Muscle layer of duodenum (tissue), 2 donors: ENCODE measurements around the gene CDC5L.
"Not testable (repeated sequence)": the region's sequence is repeated elsewhere in the genome, so short reads cannot be mapped to it uniquely, and the experiment has no call there.

ENCODE experiments used
- H3K27ac ChIP-seq: one replicate; pipeline ENCODE4 v1.7.0; 2013; ENCODE audit warnings: mild to moderate bottlenecking, low read length
- H3K27me3 ChIP-seq: one replicate; pipeline ENCODE4 v1.7.0; 2013; ENCODE audit warnings: low read depth, mild to moderate bottlenecking, control low read depth, low read length
- H3K36me3 ChIP-seq, 2 donors: one replicate each; pipeline ENCODE4 v1.7.0; 2013; ENCODE audit warnings: low read length in 2 of 2, control low read depth in 1 of 2, mild to moderate bottlenecking in 1 of 2; ENCODE audit not compliant: insufficient read depth in 2 of 2, control insufficient read depth in 1 of 2
- H3K4me1 ChIP-seq, 2 donors: one replicate each; pipeline ENCODE4 v1.7.0; 2013; ENCODE audit warnings: low read length in 2 of 2, mild to moderate bottlenecking in 2 of 2, control low read depth in 1 of 2, moderate library complexity in 1 of 2; ENCODE audit not compliant: insufficient read depth in 2 of 2, control insufficient read depth in 1 of 2
- H3K4me3 ChIP-seq, 2 donors: one replicate each; pipeline ENCODE4 v1.7.0; 2013; ENCODE audit warnings: low read length in 2 of 2, low read depth in 1 of 2, mild to moderate bottlenecking in 1 of 2
- H3K9me3 ChIP-seq, 2 donors: one replicate each; pipeline ENCODE4 v1.7.0; 2013; ENCODE audit warnings: low read length in 2 of 2, control low read depth in 1 of 2, mild to moderate bottlenecking in 1 of 2; ENCODE audit not compliant: control insufficient read depth in 1 of 2
- donor health status: healthy.

Gene CDC5L

DNA sequence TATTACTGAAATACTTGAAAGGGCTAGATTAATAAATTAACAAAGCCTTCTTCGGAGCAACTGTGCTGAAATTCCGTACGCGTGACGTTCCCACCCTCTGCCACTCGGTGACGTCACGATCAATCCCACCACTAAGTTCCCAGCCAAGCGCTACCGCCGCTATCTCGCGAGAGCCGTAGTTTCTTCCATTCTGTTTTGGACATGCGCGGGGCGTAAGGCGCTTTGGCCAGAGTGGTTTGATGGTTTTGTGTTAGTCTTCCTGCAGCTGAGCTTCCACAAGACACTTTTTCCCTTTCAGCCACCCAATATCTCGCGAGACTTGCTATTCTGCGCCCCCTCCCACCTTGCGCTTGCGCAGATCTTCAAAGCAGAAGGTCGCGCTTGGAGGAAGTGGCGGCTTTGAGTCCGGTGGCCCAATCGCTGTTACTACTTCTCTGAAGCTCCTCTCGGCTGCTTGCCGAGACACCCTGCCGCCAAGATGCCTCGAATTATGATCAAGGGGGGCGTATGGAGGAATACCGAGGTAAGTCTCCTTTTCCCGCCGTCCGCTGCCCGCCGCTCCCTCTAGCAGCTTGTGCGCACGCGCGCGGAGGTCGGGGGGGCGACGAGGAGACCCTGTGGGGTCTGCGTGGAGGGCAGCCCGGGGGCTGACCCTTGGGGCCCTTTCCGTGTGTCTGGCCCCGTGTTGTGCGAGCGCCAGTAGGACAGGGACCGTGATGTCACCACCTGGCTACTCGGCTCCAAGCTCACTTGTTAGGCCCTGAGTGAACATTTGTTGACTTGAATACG lies at the start of gene CDC5L:
Gene CDC5L (plus strand): TSS at position 361 of the 789 bp plus-strand sequence. CDS start 118 bp downstream, at position 479.
- Histone ChIP-seq H3K27ac (peak within 1 kb of the TSS; percentile 96), H3K4me1 (peaks cover 7 to 24% of the 10 kb centered on the region in 2 donors), H3K27me3 (no peaks in the 10 kb centered on the region), H3K4me3 (peak within 1 kb of the TSS; percentile 85 to 89), H3K36me3 (peaks cover 12 to 15% of the 10 kb centered on the region in 2 donors), H3K9me3 (no peaks in the 10 kb centered on the region)

DNA sequence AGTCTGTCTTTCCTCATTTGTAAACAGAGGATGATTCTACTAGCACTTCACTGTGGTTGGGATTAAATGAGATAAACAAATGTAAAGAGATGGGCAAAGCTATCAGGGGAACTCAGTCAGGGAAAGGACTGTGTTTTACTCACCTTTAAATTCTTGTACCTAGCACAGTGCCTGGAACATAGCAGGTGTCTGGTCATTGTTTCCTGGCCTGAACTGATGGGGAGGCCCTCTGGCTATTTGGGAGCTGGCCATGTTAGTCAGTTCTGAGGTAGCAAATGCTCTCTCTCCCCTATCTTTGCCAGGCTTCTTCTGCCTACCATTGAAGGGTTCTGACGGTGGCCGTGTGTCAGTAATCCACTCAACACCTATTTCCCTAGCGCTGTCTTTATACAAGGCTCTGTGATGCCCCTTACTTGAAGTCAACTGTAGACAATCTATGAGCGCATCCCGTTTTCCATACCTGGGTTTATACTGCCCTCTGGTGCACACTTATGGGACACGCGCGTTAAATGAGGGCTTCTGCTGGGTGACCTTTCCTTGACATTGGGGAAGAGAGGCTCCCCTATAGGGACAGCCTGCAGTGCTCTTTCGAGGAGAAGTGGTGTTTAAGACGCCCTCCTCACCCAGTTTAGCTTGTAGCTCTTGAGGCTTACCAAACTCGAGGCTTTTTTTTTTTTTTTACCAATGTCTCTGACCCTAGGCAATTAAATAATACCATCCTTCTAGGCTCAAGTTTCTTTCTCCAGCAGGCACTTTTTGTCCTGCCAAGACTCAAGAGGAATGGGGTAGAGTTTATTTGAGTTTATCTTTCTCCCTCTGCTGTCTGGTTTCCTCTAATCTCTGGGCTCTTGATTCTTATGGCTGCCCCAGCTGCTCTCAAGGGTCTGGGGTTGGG lies 49.0 kb upstream of the CDC5L start:
- H3K27me3 ChIP-seq: peaks cover under 1% of the 10 kb centered on the region
- H3K36me3 ChIP-seq: no peaks in the 10 kb centered on the region
- no peaks in the 10 kb centered on the region for H3K4me1 ChIP-seq
- H3K4me3 ChIP-seq: no peak overlapping the region
- H3K9me3 ChIP-seq: no peaks in the 10 kb centered on the region
- no peak overlapping the region for H3K27ac ChIP-seq

DNA sequence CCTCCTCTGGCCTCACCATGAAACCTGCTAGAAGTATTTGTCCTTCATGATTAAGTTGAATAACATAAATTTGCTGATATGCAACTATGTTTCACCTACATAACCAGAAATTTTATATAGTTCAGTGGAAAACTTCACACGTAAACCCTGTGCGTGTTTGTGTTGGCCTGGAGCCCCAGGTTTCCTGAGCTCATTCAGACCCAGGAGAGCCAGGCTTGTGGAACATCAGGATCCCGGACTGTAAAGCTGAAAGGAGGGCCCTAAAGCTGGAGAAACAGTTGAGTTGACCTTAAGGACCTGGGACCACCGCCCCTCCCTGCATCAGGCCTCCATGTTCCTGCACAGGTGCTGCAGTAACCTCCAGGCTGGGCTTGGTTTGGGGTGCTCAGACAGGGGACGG lies 48.2 kb upstream of the CDC5L start:
- Histone ChIP-seq H3K36me3 (no peaks in the 10 kb centered on the region), H3K27ac (no peak overlapping the region), H3K4me3 (no peak overlapping the region), H3K4me1 (no peaks in the 10 kb centered on the region), H3K27me3 (peaks cover 6% of the 10 kb centered on the region), H3K9me3 (no peaks in the 10 kb centered on the region)

DNA sequence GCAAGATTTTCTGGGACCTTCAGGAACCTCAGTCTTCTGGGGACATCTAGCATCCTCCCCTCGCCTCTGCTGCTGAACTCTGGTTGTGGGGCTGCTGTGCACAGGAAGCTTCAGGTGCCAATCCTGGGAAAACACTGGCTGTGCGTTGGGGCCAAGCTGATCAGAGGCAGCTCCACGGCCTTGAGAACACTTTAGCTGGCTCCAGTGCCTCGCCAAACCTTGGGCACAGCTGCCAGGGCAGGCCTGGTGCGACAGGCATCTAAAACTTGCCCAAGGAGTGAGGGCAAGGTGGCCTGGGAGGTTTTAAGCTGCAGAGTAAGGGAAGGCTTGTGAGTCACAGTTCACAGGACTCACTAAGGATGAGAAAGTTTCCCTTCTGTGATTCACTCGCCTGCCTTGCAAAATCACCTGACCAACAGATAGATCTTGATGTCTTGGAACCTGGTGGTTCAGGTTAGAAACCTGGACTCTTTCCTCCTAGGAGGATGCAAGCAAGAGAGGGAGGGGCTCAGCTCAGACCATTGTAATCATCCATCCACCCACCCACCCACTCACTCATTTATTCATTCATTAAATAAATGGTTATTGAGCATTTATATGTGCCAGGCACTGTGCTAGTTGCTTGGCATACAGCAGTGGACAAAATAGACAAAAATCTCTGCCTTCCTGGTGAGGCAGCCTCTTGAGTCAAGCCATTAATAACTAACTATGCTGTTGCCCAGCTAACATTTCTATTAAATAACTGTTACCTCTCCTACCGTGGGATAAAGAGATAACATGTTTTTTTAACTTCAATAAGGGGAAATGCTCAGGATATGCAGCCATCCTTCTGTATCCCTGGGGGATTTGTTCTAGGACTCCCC lies 47.5 kb upstream of the CDC5L start:
- peaks cover 9% of the 10 kb centered on the region for H3K27me3 ChIP-seq
- no peaks in the 10 kb centered on the region for H3K36me3 ChIP-seq
- H3K4me1 ChIP-seq: no peaks in the 10 kb centered on the region
- H3K27ac ChIP-seq: no peak overlapping the region
- H3K9me3 ChIP-seq: no peaks in the 10 kb centered on the region
- H3K4me3 ChIP-seq: no peak overlapping the region

DNA sequence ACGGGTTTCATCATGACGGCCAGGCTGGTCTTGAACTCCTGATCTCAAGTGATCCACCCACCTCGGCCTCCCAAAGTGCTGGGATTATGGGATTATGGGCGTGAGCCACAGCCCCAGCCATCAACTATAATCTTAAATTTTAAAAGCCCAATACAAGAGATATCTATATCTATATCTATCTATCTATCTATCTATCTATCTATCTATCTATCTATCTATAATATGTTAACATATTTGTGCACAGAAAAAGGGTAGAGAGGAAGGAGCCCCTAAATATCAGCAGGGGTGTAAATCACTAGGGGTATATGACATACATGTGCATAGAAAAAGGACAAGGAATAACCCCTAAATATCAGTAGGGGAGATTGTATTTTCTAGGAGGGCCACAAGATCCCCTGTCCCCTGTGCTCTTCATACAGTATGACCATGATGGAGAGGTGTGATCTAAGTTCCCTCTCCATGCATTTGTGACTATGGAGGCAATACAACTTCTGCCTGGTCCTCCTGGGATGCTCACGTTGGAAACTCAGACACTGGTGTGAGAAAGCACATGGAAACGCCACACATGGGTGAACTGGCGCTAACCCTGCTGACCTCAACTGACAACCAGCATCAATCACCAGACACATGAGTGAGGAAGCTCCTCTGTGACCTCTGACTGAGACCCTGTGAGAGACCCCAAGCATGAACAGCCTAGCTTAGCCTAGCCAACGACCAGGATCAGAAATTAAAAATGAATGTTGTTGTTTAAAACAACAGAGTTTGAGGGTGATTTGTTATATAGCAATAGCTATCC lies 46.2 kb upstream of the CDC5L start:
- Histone ChIP-seq H3K27me3 (peaks cover 15% of the 10 kb centered on the region), H3K4me3 (no peak overlapping the region), H3K27ac (no peak overlapping the region), H3K4me1 (no peaks in the 10 kb centered on the region), H3K36me3 (no peaks in the 10 kb centered on the region), H3K9me3 (no peaks in the 10 kb centered on the region)

DNA sequence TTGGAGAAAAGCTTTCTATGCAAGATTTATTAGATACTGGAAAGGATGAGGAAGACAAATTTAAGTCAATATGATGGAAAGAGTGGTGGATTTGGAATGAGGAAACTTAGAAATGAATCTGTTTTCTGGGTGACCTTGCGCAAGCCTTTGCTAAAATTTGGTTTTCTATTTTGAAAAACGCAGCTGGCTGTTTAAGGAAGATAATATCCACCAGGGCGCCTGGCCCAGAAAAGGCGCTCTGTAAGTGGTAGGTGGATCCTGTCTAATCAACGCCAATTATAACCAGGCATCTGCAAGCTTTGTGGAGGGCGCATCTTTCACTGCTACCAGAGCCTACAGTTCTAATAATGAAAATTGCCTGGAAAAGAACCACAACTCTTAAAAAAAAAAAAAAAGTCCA lies 45.5 kb upstream of the CDC5L start:
- Histone ChIP-seq H3K36me3 (no peaks in the 10 kb centered on the region), H3K4me3 (peak overlapping the region in 1 of 2 donors; percentile 27), H3K9me3 (no peaks in the 10 kb centered on the region), H3K4me1 (no peaks in the 10 kb centered on the region), H3K27ac (no peak overlapping the region), H3K27me3 (peaks cover 15% of the 10 kb centered on the region)

DNA sequence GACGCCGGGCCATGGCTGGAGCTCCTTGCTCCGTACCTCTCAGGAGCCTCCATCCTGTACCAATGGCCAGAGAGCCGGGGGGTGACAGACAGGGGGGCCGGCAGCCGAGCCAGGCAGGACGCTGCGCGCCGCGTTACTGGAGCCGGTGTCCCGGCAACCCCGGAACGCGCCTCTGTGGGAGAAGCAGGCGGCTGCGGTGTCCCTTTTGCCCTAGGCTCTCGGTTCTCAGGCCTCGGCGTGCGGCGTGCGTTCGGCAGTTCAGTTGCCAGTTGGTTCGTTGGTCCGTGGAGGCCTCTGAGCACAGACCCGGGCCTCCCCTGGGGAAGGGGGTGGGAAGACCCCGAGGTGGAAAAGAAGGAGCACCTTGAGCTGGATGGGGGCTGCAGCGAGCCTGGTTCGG lies 45.0 kb upstream of the CDC5L start, which contains the start of gene SPATS1:
Gene SPATS1 (plus strand): TSS at position 162 of the 400 bp plus-strand sequence. CDS start 446 bp downstream, outside the sequence.
- H3K9me3 ChIP-seq: no peaks in the 10 kb centered on the region
- H3K4me1 ChIP-seq: no peaks in the 10 kb centered on the region
- H3K4me3 ChIP-seq: peak within 1 kb of the TSS in 1 of 2 donors; percentile 27
- H3K27me3 ChIP-seq: peaks cover 15% of the 10 kb centered on the region
- no peak within 1 kb of the TSS for H3K27ac ChIP-seq
- no peaks in the 10 kb centered on the region for H3K36me3 ChIP-seq

DNA sequence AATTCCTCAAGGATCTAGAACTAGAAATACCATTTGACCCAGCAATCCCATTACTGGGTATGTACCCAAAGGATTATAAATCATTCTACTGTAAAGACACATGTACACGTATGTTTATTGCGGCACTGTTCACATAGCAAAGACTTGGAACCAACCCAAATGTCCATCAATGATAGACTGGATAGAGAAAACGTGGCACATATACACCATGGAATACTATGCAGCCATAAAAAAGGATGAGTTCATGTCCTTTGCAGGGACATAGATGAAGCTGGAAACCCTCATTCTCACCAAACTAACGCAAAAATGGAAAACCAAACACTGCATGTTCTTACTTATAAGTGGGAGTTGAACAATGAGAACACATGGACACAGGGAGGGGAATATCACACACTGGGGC lies 40.7 kb upstream of the CDC5L start:
- H3K4me3 ChIP-seq, H3K27ac ChIP-seq, H3K4me1 ChIP-seq, H3K36me3 ChIP-seq, H3K9me3 ChIP-seq: not testable (repeated sequence)
- peaks cover 15% of the 10 kb centered on the region for H3K27me3 ChIP-seq

DNA sequence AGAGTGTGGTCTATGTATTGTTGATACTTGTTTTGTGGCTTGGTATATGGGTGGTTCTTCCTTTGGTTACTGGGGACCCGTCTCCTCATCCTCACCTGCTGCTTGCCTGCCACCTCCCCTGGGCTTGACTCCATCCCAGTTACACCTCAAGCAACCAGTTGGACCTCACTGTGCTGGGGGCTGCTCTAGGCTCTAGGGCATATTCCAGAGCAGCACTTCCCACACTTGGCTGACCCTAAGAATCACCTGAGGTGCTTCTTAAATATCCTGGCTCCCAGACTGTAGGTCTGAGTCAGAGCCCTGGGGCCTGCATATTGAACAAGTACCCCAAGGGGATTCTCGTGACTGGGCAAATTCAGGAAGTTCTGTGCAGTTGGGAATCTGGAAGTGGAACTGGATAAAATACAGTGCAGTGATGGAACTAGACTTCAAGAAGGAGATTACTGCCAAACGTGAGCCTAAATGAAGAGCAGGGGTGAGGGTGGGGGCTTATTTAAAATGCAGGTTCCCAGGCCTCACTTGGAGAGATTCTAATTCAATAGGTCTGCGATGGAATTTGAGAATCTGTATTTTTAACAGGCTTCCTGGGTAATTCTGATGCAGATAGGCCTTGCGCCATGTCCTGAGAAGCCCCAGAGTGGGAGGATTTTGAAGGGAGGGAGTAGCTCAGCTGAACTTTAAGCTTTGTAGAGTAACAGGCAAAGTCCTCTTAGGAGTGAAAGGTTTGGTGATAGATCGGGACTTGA lies 37.4 kb upstream of the CDC5L start:
- Histone ChIP-seq H3K9me3 (no peaks in the 10 kb centered on the region), H3K27me3 (peaks cover 5% of the 10 kb centered on the region), H3K27ac (no peak overlapping the region), H3K4me1 (no peaks in the 10 kb centered on the region), H3K4me3 (no peak overlapping the region), H3K36me3 (no peaks in the 10 kb centered on the region)

DNA sequence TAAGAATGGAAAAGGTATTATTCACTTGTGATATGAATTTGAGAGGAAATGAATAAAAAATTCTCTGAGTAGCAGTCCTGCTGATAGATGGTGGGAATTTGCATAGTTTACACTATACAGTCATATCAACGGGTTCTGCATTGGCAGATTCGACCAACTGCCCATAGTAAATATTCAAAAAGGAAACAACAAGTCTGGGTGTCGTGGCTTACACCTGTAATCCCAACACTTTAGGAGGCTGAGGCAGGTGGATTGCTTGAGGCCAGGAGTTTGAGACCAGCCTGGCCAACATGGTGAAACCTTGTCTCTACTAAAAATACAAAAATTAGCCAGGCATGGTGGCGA lies 36.9 kb upstream of the CDC5L start:
- H3K4me1 ChIP-seq, H3K36me3 ChIP-seq, H3K9me3 ChIP-seq, H3K4me3 ChIP-seq, H3K27me3 ChIP-seq, H3K27ac ChIP-seq: not testable (repeated sequence)
